Hematopoietic multipotent progenitor cell treated with erythropoietin and hydrocortisone succinate and interleukin-3 and kit ligand, for 15 days (in vitro differentiated cells): ENCODE measurements around the gene CLCNKB.
"Not testable (repeated sequence)": the region's sequence is repeated elsewhere in the genome, so short reads cannot be mapped to it uniquely, and the experiment has no call there.

Experiments
- DNase-seq: peaks from one replicate; pipeline ENCODE4 v3.0.0-alpha.2; 2015; ENCODE audit warnings: low spot score

The CLCNKB gene

GRCh38 chr1:16033103-16033632, 10.4 kb upstream of the CLCNKB start:
- DNase-seq: not testable (repeated sequence)

- DNase-seq: not testable (repeated sequence)
Observed at GRCh38 chr1:16036461-16036860, 7.1 kb upstream of the CLCNKB start.

- no peak for DNase-seq
Observed at GRCh38 chr1:16038620-16038912, 5.0 kb upstream of the CLCNKB start.

GRCh38 chr1:16039871-16040270, 3.7 kb upstream of the CLCNKB start:
- DNase-seq: not testable (repeated sequence)

GRCh38 chr1:16041200-16041599, 2.4 kb upstream of the CLCNKB start:
- no peak for DNase-seq

- DNase-seq: no peak
Observed at GRCh38 chr1:16042096-16042495, 1.5 kb upstream of the CLCNKB start.

GRCh38 chr1:16042654-16043053, 928 bp upstream of the CLCNKB start:
- not testable (repeated sequence) for DNase-seq

GRCh38 chr1:16043950-16044349, 368 bp downstream of the CLCNKB start:
- DNase-seq: no peak

- no peak for DNase-seq
Observed at GRCh38 chr1:16046842-16047241, 3.3 kb downstream of the CLCNKB start.

- DNase-seq: no peak
Observed at GRCh38 chr1:16047791-16048475, 4.4 kb downstream of the CLCNKB start.

- peak; percentile 25 for DNase-seq
Observed at GRCh38 chr1:16048573-16049189, 5.1 kb downstream of the CLCNKB start.

- no peak for DNase-seq
Observed at GRCh38 chr1:16050328-16050727, 6.7 kb downstream of the CLCNKB start.

- no peak for DNase-seq
Observed at GRCh38 chr1:16051039-16051438, 7.5 kb downstream of the CLCNKB start.

GRCh38 chr1:16051949-16052348, 8.4 kb downstream of the CLCNKB start:
- not testable (repeated sequence) for DNase-seq

- peak; percentile 47 for DNase-seq
Observed at GRCh38 chr1:16053781-16054502, 10.4 kb downstream of the CLCNKB start.

GRCh38 chr1:16054598-16055540, 11.3 kb downstream of the CLCNKB start:
- no peak for DNase-seq

GRCh38 chr1:16055613-16056520, 12.3 kb downstream of the CLCNKB start:
- peak; percentile 84 for DNase-seq

GRCh38 chr1:16056521-16056912, 12.9 kb downstream of the CLCNKB start:
- DNase-seq: not testable (repeated sequence)

GRCh38 chr1:16057314-16057915, 13.8 kb downstream of the CLCNKB start:
- DNase-seq: not testable (repeated sequence)

- DNase-seq: not testable (repeated sequence)
Observed at GRCh38 chr1:16058394-16059120, 15.0 kb downstream of the CLCNKB start.
